ENCODE data around the gene RABL6. TPM values are rescaled to one million over a fixed set of nuclear protein-coding genes. Genes with fewer than 3 reads are reported as not detected.
"Not testable (repeated sequence)": the region's sequence is repeated elsewhere in the genome, so short reads cannot be mapped to it uniquely, and the experiment has no call there.

Gene RABL6
- total RNA-seq, 4 donors from 2014 or later: 63.0 to 74.5 (median 71.3) TPM

DNA sequence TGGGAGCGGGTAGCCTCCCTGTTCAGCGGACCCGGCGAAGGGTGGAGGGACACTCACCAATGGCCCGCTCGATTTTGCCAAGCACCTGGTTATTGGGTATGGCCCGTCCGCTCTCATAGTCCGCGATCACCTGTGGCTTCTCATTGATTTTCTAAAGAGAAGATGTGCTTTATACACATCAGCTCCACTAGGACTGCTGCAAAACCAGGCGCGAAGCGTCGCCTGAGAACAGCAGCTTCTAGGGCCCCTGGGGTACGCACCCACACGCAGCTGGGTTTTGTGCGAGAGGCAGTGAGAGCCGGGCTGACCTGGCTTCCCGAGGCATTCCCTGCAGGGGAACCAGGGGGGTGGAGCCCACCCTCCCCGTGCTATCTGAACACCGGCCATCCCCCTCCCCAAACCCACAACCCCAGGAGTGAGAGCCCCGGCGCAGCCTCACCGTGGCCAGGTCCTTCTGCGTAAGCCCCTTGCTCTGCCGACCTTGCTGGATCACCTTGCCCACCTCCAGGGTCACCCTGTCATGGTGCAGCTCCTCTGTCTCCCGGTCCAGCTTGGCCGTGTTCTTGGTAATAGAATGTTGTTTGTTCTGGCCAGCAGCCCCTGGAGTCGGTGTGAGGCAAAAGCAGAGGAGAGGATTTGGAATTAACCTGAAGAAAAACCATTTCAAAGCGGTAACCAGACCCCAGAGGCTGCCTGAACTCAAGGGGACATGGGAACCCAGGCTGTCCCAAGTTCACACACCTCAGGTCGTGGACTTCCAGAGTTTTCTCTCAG is 55.3 kb downstream of the RABL6 start:
- Histone ChIP-seq H3K27me3 (no peaks in the 10 kb centered on the region), H3K4me1 (peaks cover 3 to 58% (median 22%) of the 10 kb centered on the region in 4 donors), H3K9me3 (no peaks in the 10 kb centered on the region), H3K27ac (no peak overlapping the region), H3K36me3 (peaks cover 7 to 54% (median 9%) of the 10 kb centered on the region in 3 donors), H3K4me3 (no peak overlapping the region)
- TF ChIP-seq EP300 (IDR thresholded peaks at IDR 0.05) (no peak), POLR2A (IDR thresholded peaks at IDR 0.05) (no peak)
- TF ChIP-seq, protein P1, sequence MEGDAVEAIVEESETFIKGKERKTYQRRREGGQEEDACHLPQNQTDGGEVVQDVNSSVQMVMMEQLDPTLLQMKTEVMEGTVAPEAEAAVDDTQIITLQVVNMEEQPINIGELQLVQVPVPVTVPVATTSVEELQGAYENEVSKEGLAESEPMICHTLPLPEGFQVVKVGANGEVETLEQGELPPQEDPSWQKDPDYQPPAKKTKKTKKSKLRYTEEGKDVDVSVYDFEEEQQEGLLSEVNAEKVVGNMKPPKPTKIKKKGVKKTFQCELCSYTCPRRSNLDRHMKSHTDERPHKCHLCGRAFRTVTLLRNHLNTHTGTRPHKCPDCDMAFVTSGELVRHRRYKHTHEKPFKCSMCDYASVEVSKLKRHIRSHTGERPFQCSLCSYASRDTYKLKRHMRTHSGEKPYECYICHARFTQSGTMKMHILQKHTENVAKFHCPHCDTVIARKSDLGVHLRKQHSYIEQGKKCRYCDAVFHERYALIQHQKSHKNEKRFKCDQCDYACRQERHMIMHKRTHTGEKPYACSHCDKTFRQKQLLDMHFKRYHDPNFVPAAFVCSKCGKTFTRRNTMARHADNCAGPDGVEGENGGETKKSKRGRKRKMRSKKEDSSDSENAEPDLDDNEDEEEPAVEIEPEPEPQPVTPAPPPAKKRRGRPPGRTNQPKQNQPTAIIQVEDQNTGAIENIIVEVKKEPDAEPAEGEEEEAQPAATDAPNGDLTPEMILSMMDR (IDR thresholded peaks at IDR 0.05): no peak
- 88 to 93% methylated on average over 26 to 30 of the region's 31 CpGs for WGBS, 2 donors
- DNase-seq (ENCODE audit: low spot score in 2 of 2): no peak

DNA sequence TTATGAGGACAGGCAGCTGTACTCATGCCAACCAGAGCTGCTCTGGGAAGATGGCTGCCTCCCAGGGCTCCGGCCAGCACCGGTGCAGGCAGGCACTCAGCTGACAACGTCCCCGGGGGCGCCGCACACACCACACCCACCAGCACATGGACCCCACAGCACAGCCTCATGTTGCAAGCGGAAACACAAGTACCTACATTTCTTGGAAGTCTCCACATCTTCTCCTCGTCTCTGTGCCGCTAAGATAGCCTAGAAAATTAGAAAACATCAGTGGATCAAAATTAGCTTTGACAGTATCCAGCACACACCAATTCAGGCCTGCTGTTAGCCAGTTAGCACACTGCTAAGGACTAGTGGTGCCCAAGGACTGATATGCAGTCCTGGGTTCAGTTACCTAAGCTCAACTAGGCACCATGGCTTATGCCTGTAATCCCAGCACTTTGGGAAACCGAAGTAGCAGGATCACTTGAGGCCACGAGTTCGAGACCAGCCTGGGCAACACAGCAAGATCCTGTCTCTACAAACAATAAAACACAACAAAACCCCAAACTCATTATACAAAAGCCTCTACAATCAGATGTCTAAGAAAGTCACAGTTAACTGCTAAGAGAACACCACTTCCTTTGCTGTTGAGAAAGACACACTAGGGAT is 56.0 kb downstream of the RABL6 start:
- Histone ChIP-seq H3K27ac (no peak overlapping the region), H3K4me3 (no peak overlapping the region), H3K27me3 (no peaks in the 10 kb centered on the region), H3K4me1 (peaks cover 3 to 55% (median 21%) of the 10 kb centered on the region in 4 donors), H3K36me3 (peaks cover 7 to 55% (median 9%) of the 10 kb centered on the region in 3 donors), H3K9me3 (no peaks in the 10 kb centered on the region)
- 89 to 94% methylated on average over 11 to 12 of the region's 12 CpGs for WGBS, 2 donors
- DNase-seq (ENCODE audit: low spot score in 2 of 2): no peak
- TF ChIP-seq, protein P1 (IDR thresholded peaks at IDR 0.05): no peak
- no peak for TF ChIP-seq POLR2A (IDR thresholded peaks at IDR 0.05)
- no peak for TF ChIP-seq EP300 (IDR thresholded peaks at IDR 0.05)

GRCh38 chr9:136865041-136865767 is 57.5 kb downstream of the RABL6 start:
- 59 to 60% methylated on average over 11 of the region's 11 CpGs for WGBS, 2 donors
- peak overlapping the region; percentile 95 to 100 (median 99) for H3K4me3 ChIP-seq
- no peak for DNase-seq (ENCODE audit: low spot score in 2 of 2)

GRCh38 chr9:136865768-136866103 is 58.0 kb downstream of the RABL6 start:
- peak overlapping the region; percentile 77 to 96 (median 94) for H3K27ac ChIP-seq

More at GRCh38 chr9:136865041-136865767, 57.5 kb downstream of the RABL6 start:
- Histone ChIP-seq H3K27ac (peak overlapping the region; percentile 77 to 96 (median 94)), H3K36me3 (peaks cover 7 to 45% (median 9%) of the 10 kb centered on the region in 3 donors), H3K4me1 (peaks cover 3 to 42% (median 15%) of the 10 kb centered on the region in 4 donors), H3K9me3 (no peaks in the 10 kb centered on the region), H3K27me3 (no peaks in the 10 kb centered on the region)
- TF ChIP-seq EP300 (IDR thresholded peaks at IDR 0.05): no peak
- TF ChIP-seq, protein P1 (IDR thresholded peaks at IDR 0.05): no peak
- no peak for TF ChIP-seq POLR2A (IDR thresholded peaks at IDR 0.05)

GRCh38 chr9:136866898-136867421 is 59.2 kb downstream of the RABL6 start:
- not testable (repeated sequence) for DNase-seq (ENCODE audit: low spot score in 2 of 2); H3K9me3 ChIP-seq; H3K27me3 ChIP-seq
- Histone ChIP-seq H3K36me3 (peaks cover 7 to 28% (median 9%) of the 10 kb centered on the region in 3 donors), H3K27ac (peak overlapping the region in 3 of 4 donors; percentile 84 to 96 (median 95)), H3K4me3 (peak overlapping the region; percentile 52 to 100 (median 98)), H3K4me1 (peaks cover 3 to 36% (median 15%) of the 10 kb centered on the region in 4 donors)
- WGBS, 2 donors: 86 to 90% methylated on average over 29 of the region's 29 CpGs

More at GRCh38 chr9:136865768-136866103, 58.0 kb downstream of the RABL6 start:
- Histone ChIP-seq H3K4me1 (peaks cover 3 to 42% (median 15%) of the 10 kb centered on the region in 4 donors), H3K27me3 (no peaks in the 10 kb centered on the region), H3K9me3 (no peaks in the 10 kb centered on the region), H3K36me3 (peaks cover 7 to 40% (median 9%) of the 10 kb centered on the region in 3 donors), H3K4me3 (peak overlapping the region; percentile 95 to 100 (median 99))
- DNase-seq (ENCODE audit: low spot score in 2 of 2): no peak
- 0 to 2% methylated on average over 3 to 19 of the region's 20 CpGs for WGBS, 2 donors
- TF ChIP-seq POLR2A (IDR thresholded peaks at IDR 0.05): no peak
- TF ChIP-seq EP300 (IDR thresholded peaks at IDR 0.05): no peak
- TF ChIP-seq, protein P1 (IDR thresholded peaks at IDR 0.05): no peak
